Measurements from ENCODE around the gene TRO. TPM values are rescaled to one million over a fixed set of nuclear protein-coding genes. Genes with fewer than 3 reads are reported as not detected.

The TRO gene
- total and polyA plus RNA-seq, 10 of the 15 experiments (the other 5 are each of a cell fraction or from before 2014, with no cell fraction given): 0.02 to 1.0 (median 0.35) TPM; not detected in 7

GRCh38 chrX:54909941-54910340 is 10.7 kb upstream of the TRO start:
- Histone ChIP-seq H3K36me3 (ENCODE audit: control insufficient read depth in 2 of 2, insufficient read depth in 2 of 2, low read length in 1 of 2) (no peaks in the 10 kb centered on the region), H2AFZ (ENCODE audit: control insufficient read depth, low read depth, low read length) (no peak overlapping the region), H3K27ac (ENCODE audit: control insufficient read depth, insufficient read depth) (no peak overlapping the region), H3K9ac (ENCODE audit: control insufficient read depth, insufficient read depth, low read length) (no peak overlapping the region), H3K79me2 (ENCODE audit: control insufficient read depth, insufficient read depth, low read length) (no peaks in the 10 kb centered on the region), H3K27me3 (replicated peaks in 1 of 2; ENCODE audit: control insufficient read depth in 2 of 2, insufficient read depth in 2 of 2, low read length in 1 of 2) (no peaks in the 10 kb centered on the region), H3K4me1 (ENCODE audit: control insufficient read depth, insufficient read depth, low read length) (no peaks in the 10 kb centered on the region), H3K4me3 (no peak overlapping the region), H3K9me3 (replicated peaks; ENCODE audit: control insufficient read depth, insufficient read depth, low read length) (no peaks in the 10 kb centered on the region), H4K20me1 (ENCODE audit: control insufficient read depth, insufficient read depth) (no peaks in the 10 kb centered on the region), H3K4me2 (ENCODE audit: control insufficient read depth, insufficient read depth) (no peak overlapping the region)
- no peak for FAIRE-seq
- no peak for DNase-seq (ENCODE audit: low read depth, low spot score)
- SMC1A ChIA-PET (ENCODE audit: uncharacterized antibody, unreplicated experiment): no interaction called here
- in situ Hi-C loops (cut with MboI) (no loop called here), intact Hi-C loops (cut with micrococcal nuclease; ENCODE audit: unreplicated experiment) (no loop called here)
- BruUV-seq (replicated peaks): no TSS peak
- CTCF ChIA-PET: no interaction called here
- RAD21 ChIA-PET (ENCODE audit: unreplicated experiment): no interaction called here
- POLR2A ChIA-PET: no interaction called here
- no peak for ATAC-seq
- TF ChIP-seq KDM1A (IDR thresholded peaks at IDR 0.05; ENCODE audit: borderline replicate concordance) (no peak), ZNF217 (IDR thresholded peaks at IDR 0.05) (no peak), HSF1 (IDR thresholded peaks at IDR 0.05; ENCODE audit: low read depth, low read length) (no peak), POLR2AphosphoS2 (IDR thresholded peaks at IDR 0.05; ENCODE audit: low read depth, low read length) (no peak), HCFC1 (IDR thresholded peaks at IDR 0.05; ENCODE audit: low read length) (no peak), RAD21 (IDR thresholded peaks at IDR 0.05; ENCODE audit: insufficient read depth, low read depth, low read length) (no peak), SUZ12 (IDR thresholded peaks at IDR 0.05; ENCODE audit: unreplicated experiment) (no peak), DPF2 (IDR thresholded peaks at IDR 0.05) (no peak), PAX8 (IDR thresholded peaks at IDR 0.05) (no peak), ZZZ3 (IDR thresholded peaks at IDR 0.05; ENCODE audit: control insufficient read depth, insufficient read length, low read depth) (no peak), TCF7 (IDR thresholded peaks at IDR 0.05; ENCODE audit: borderline replicate concordance) (no peak), RB1 (IDR thresholded peaks at IDR 0.05; ENCODE audit: borderline replicate concordance) (no peak), ZNF592 (IDR thresholded peaks at IDR 0.05) (no peak), CTCF (IDR thresholded peaks at IDR 0.05 in 2 of 3, conservative IDR thresholded peaks at IDR 0.05 in 1 of 3; ENCODE audit: control insufficient read depth in 2 of 3, extremely low read depth in 1 of 3, insufficient read depth in 1 of 3, low read depth in 3 of 3, low read length in 3 of 3) (no peak), CBX5 (IDR thresholded peaks at IDR 0.05; ENCODE audit: low read depth) (no peak)
- TF ChIP-seq, protein P1, sequence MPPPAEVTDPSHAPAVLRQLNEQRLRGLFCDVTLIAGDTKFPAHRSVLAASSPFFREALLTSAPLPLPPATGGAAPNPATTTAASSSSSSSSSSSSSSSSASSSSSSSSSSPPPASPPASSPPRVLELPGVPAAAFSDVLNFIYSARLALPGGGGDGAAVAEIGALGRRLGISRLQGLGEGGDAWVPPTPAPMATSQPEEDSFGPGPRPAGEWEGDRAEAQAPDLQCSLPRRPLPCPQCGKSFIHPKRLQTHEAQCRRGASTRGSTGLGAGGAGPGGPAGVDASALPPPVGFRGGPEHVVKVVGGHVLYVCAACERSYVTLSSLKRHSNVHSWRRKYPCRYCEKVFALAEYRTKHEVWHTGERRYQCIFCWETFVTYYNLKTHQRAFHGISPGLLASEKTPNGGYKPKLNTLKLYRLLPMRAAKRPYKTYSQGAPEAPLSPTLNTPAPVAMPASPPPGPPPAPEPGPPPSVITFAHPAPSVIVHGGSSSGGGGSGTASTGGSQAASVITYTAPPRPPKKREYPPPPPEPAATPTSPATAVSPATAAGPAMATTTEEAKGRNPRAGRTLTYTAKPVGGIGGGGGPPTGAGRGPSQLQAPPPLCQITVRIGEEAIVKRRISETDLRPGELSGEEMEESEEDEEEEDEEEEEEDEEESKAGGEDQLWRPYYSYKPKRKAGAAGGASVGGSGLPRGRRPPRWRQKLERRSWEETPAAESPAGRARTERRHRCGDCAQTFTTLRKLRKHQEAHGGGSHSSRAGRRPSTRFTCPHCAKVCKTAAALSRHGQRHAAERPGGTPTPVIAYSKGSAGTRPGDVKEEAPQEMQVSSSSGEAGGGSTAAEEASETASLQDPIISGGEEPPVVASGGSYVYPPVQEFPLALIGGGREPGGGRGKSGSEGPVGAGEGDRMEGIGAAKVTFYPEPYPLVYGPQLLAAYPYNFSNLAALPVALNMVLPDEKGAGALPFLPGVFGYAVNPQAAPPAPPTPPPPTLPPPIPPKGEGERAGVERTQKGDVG (CRISPR knock-in tag; IDR thresholded peaks at IDR 0.05): no peak
